ENCODE results near the gene AFF1.

The AFF1 gene

GRCh38 chr4:87042221-87042620 lies 107.4 kb downstream of the AFF1 start:
- DNase-seq: no peak

DNA sequence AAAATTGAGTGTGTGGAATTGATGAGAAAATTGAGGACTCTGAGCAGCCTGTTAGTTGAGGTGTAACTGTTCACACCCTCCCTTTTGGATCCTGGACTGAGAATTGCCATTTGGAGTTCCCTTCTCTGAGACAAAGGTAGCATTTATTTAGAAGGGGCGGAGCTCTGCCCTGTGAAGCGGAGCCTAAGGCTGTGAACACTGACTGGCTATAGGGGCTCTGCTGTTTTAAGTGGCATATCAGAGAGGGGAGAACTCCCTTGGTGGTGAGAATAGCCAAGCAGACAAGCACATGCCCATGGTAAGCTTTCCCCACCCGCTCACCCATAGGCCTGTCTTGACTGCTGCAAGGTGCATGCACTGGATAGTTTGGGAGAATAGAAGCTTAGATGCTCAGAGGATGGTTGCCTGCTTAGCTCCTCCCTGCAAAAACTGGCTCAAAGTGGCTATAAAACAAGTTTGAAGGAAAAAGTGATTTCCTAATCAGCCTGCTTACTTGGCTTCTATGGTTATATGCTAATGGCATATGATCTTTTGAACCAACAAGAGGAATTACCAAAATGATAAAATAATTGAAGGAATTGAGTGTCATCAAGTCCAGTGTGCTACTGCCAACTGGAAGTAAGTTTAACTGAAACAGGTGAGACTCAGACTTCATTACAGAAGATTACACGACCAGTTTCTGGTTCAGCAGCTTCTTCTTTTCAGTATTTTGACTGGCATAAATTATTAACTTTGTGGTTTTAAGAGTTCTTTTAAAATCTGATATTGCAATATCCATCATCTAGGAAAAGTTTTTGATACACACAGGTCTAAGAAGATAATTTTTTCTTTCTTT lies 108.4 kb downstream of the AFF1 start:
- DNase-seq: no peak

DNA sequence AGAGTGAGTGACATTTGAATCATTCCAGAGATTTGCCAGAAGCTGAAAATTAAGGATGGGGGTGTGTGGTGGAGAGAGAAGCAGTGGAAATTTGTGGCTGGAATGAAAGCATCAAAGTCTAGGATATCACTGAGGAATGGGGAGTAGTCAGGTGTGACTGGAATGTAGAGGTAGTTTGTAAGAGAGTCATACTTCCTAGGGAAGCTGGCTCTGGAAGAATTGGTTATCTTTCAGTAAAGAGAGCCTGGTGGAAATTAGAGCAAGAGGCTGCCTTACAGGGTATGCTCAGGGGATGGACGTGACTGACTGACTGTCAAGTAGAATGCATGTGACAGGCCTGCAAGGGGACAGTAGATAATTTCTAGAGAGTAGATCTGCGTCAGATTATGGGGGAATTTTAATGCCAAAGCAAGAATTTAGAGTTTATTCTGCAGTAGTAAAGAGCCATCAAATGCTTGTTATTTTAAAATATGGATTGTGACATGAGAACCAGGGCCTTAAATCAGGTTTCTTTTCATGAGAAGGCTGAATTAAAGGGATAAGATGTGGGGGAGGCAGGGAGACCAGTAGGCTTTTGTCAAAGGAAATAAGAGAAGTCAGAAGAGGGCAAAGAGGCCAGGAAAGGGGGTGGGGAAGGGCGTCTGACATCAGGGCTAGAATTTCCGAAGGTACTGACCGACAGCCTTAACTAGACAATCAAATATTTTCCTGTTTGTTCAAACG lies 109.9 kb downstream of the AFF1 start:
- no peak for DNase-seq

- DNase-seq: no peak
Observed at GRCh38 chr4:87045234-87045558, 110.4 kb downstream of the AFF1 start.

DNA sequence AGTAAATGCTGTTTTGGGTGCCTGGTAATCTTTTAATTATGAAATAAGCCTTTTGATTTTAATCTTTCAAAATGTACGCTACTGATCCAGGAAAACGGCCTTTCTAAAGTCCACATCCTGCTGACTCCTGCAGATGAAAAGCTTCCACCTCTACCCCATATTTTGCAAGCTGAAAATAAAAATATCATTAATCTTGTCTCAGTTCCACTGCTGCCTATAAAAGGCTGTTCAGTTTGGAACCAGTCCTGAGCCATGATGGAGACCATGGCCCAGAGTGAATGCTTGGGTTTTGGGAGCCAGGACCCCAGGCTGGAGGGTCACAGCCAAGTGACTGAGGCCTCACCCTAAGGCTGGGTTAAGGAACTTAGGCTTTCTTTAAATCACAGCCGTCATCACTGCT lies 110.8 kb downstream of the AFF1 start:
- DNase-seq: no peak

- no peak for DNase-seq
Observed at GRCh38 chr4:87046121-87046551, 111.3 kb downstream of the AFF1 start.

DNA sequence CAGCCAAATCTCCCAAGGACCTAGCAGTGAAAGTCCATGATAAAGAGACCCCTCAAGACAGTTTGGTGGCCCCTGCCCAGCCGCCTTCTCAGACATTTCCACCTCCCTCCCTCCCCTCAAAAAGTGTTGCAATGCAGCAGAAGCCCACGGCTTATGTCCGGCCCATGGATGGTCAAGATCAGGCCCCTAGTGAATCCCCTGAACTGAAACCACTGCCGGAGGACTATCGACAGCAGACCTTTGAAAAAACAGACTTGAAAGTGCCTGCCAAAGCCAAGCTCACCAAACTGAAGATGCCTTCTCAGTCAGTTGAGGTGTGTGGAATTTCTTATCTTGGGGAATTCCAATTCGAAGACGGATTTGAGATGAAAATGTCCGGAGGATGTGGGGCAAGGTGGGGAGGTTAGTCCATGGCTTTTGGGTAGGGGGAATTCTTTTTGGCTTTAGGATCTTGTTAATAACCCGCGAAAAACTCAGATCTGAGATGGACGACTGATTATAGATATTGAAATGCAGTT lies 112.5 kb downstream of the AFF1 start:
- no peak for DNase-seq

GRCh38 chr4:87049508-87049907 lies 114.7 kb downstream of the AFF1 start:
- DNase-seq: no peak

GRCh38 chr4:87050596-87050995 lies 115.8 kb downstream of the AFF1 start:
- no peak for DNase-seq

DNA sequence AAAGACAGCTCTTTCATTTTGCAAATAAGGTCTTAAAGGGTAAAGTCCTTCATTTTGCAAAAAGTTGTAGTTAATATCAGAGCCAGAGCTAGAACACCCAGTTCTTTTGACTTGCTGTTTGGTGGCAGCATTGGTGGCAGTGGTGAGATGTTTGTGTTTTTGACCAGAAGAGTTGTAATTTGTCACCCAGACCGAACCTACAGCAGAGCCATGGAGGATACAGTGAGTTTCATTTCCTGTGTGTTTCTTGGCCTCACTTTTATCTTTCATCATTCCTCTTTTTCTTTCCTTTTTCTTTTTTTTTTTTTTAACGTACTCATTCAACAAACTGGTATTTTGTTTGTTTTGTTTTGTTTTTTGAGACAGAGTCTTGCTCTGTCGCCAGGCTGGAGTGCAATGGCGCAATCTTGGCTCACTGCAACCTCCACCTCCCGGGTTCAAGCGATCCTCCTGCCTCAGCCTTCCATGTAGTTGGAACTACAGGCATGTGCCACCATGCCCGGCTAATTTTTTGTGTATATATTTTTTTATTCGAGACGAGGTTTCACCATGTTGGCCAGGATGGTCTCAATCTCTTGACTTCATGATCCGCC lies 116.4 kb downstream of the AFF1 start:
- DNase-seq: no peak

DNA sequence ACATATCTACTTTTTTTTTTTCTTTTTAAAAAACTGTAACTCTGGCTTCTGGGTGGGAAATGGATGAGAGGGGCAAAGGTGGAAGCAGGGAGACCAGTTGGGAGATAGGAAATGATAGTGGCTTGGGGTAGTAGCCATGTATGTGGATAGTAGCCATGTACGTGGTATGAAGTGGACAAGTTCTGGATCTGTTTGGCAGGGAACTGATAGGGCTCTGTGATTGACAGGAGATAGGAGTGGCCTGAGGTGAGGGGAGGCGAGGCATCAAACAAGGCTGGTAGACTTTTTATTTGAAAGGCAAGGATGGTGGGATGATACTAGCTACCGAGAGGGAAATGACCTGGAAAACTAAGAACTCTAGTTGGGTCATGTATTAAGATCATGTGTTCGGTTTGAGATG lies 117.8 kb downstream of the AFF1 start:
- DNase-seq: no peak

DNA sequence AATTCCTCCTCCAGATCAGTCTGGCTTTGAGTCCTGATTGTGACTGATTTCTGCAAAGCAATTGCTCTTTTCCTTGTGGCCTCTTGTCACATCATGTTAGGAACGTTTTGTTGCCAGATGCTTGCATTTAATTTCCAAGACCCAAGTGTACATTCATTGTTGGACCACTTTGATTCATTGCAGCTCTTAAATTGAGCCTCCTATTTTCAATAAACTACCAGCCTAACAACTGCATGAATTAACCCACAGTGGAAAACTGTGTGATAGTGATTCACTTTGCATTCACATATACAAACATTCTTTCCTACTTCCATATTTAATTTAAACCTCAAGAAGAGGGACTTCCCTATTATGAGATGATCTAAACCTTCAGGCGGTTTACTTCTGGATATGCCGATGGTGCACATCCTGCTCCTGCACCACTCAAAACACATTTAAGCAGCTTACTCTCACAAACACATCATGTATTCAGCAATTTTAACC lies 118.4 kb downstream of the AFF1 start:
- DNase-seq: no peak

DNA sequence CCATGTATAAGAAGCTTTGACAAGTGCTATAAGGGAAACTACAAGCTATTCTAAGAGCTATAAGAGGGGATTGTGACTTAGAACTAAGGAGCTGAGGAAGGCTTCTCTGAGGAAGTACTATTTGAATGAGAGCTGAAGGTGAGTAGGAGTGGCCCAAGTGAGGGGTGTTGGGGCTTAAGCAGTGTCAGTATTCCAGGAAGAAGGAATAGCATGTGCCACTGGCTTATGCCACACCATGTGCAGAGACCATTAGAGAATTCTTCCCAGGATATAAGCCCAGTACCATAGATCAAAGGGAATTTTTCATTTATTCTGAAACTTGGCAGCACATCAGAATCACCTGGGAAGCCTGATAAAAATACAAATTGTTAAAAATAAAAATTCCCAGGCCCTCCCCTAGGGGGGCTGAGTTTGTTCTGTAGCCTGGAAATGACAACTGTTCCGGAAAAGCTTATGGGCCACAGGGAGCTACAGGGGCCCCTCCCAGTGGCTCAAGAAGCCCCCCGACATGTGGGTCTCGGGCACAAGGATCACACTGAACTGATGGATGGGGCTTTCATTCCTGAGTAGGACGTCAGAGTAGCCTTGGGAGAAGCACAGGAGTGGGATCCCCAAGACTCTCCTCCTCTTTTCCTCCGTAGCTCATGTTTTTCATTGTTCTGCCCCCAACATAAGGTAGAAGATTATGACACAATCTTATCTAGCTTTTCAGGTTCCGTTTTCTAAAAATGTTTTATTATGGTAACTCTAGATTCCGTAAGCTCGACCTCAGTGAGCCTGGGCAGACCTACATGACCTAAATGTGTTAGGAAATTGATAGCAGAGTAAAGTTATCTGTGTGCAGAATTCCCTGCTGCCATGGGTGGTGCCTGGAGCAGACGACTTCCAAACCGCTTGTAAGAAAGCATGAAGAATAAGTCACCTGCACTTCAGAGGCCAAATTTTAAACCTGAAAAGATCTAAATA lies 119.3 kb downstream of the AFF1 start:
- no peak for DNase-seq

DNA sequence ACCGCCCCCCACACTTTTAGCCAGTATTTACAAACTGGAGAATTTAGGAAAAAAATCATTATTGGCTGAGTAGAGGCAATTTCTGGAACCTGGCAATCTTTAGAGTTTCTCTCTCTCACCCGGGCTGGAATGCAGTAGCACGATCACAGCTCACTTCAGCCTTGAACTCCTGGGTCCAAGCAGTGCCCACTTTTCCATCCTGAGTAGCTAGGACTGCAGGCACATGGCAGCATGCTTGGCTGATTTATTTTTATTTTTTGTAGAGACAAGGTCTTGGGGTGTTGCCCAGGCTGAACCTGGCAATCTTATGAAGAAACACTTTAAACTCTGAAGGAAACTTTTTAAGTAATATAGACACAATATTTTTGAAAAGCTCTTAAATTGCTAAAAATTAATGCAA lies 120.1 kb downstream of the AFF1 start:
- DNase-seq: no peak

GRCh38 chr4:87055311-87055710 lies 120.5 kb downstream of the AFF1 start:
- no peak for DNase-seq

- DNase-seq: no peak
Observed at GRCh38 chr4:87056881-87057280, 122.1 kb downstream of the AFF1 start.

DNA sequence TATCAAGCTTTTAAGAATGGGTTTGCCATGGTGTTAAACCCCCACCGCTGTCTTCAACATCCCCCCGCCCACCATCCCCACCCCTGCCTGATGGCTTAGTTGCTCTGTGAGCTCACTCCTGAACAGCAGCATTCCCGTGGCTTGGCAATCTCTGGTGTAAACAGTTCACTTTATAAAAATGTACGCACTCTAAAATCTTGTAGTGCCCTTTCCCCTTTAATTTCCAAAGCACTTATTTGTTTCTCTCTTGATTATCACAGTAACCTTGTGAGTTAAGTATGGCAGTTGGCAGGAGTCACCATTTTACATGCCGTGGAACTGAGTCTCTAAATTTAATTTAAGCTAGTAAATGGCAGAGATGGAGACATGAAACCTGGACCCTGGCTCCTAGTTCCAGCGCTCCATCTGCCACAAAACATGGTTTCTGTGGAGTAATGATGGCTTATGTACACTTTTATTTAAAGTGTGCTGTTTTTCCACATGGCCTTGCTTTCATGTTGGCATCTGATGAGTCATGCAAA lies 123.1 kb downstream of the AFF1 start:
- DNase-seq: no peak

DNA sequence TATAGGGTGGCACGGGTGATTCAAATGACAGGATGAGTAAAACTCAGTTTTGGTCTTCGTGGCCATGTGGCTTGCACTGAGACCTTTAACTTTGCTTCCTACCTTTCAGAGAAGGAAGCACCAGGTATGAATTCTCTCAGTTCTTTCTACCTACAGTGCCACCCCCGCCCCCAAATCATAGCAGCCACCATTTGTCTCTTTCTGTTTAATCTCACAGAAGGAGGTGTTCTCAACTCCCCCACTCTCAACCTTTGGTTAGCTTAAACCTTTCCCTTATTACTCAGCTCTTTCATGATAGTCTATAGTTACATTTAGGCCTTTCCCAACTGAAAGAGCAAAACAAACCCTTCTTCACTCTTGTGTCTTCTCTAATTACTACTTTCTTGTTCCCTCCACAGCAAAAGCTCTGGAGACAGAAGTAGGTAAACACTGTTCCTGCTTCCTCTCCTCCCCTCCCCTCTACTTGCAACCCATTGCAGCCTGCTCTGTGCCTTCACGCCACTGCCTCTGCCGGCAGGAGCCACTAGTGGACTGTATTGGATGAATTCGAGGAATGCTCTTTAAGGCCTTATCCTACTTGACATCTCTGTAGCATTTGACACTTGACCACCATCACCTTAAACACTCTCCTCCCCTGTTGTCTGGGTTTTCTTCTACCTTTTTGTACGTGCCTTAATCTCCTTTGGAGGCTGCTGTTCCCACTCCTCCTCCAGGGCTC lies 123.7 kb downstream of the AFF1 start:
- DNase-seq: no peak

GRCh38 chr4:87060957-87061356 lies 126.1 kb downstream of the AFF1 start:
- DNase-seq: no peak

GRCh38 chr4:87065021-87065420 lies 130.2 kb downstream of the AFF1 start:
- DNase-seq: no peak

- DNase-seq: no peak
Observed at GRCh38 chr4:87066403-87067123, 131.8 kb downstream of the AFF1 start.

Measured in NK-92 treated with Interleukin-12 subunit alpha and Interleukin-12 subunit beta, amount 100 ng/mL, for 24 hours (cell line).